IPS-15b (cell line): ENCODE data around the gene TTC9B.

Source experiments
- H3K27me3 ChIP-seq: one replicate; pipeline ENCODE4 v1.6.1; 2013; ENCODE audit warnings: low read length; ENCODE audit not compliant: control insufficient read depth, insufficient read depth
- H3K36me3 ChIP-seq: one replicate; pipeline ENCODE4 v1.6.1; 2013; ENCODE audit warnings: low read length; ENCODE audit not compliant: control insufficient read depth, insufficient read depth
- H3K4me1 ChIP-seq: one replicate; pipeline ENCODE4 v1.6.1; 2013; ENCODE audit warnings: mild to moderate bottlenecking, low read length; ENCODE audit not compliant: control insufficient read depth, insufficient read depth
- H3K4me3 ChIP-seq: one replicate; pipeline ENCODE4 v1.5.1; 2013; ENCODE audit warnings: low read depth, low read length
- H3K9ac ChIP-seq: one replicate; pipeline ENCODE4 v1.6.1; 2013; ENCODE audit warnings: low read depth, mild to moderate bottlenecking, low read length
- H3K9me3 ChIP-seq: one replicate; pipeline ENCODE4 v1.6.1; 2013; ENCODE audit warnings: mild to moderate bottlenecking, low read length; ENCODE audit not compliant: control insufficient read depth, insufficient read depth

Gene TTC9B

DNA sequence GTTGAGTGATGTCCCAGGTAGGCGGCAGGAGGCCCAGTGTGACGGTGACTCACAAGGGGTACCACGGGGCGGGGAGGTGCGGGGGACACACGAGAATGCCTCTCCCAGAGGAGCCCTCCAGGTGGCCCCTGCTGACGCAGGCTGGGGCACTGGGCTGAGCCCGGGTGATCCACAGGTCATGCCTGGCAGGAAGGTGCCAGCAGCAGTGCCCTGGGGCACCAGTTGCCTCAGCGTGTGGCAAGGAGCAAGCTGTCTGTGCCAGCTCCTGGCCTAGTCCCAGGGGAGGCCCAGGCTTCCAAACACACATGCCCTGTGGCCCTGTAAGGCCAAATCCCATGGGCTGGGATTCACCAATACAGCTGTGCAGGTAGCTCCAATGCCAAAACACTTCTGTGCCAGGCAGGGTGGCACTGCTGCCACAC, 38.9 kb upstream of the TTC9B start:
- H3K27me3 ChIP-seq, result no peaks in the 10 kb centered on the region
- no peak overlapping the region for H3K9ac ChIP-seq
- H3K9me3 ChIP-seq, result no peaks in the 10 kb centered on the region
- no peak overlapping the region for H3K4me3 ChIP-seq
- peaks cover 2% of the 10 kb centered on the region for H3K4me1 ChIP-seq
- H3K36me3 ChIP-seq, result peaks cover 27% of the 10 kb centered on the region

GRCh38 chr19:40256512-40256911, 38.3 kb upstream of the TTC9B start:
- peaks cover 33% of the 10 kb centered on the region for H3K36me3 ChIP-seq
- H3K27me3 ChIP-seq, result no peaks in the 10 kb centered on the region
- H3K4me1 ChIP-seq, result peaks cover 2% of the 10 kb centered on the region
- H3K9me3 ChIP-seq, result no peaks in the 10 kb centered on the region
- no peak overlapping the region for H3K4me3 ChIP-seq
- no peak overlapping the region for H3K9ac ChIP-seq

GRCh38 chr19:40255619-40256166, 37.5 kb upstream of the TTC9B start:
- Histone ChIP-seq H3K36me3 (peaks cover 34% of the 10 kb centered on the region), H3K9me3 (no peaks in the 10 kb centered on the region), H3K4me1 (peaks cover 2% of the 10 kb centered on the region), H3K27me3 (no peaks in the 10 kb centered on the region), H3K9ac (no peak overlapping the region), H3K4me3 (no peak overlapping the region)

GRCh38 chr19:40254714-40255418, 36.7 kb upstream of the TTC9B start:
- Histone ChIP-seq H3K4me1 (peaks cover 2% of the 10 kb centered on the region), H3K36me3 (peaks cover 35% of the 10 kb centered on the region), H3K27me3 (no peaks in the 10 kb centered on the region)

DNA sequence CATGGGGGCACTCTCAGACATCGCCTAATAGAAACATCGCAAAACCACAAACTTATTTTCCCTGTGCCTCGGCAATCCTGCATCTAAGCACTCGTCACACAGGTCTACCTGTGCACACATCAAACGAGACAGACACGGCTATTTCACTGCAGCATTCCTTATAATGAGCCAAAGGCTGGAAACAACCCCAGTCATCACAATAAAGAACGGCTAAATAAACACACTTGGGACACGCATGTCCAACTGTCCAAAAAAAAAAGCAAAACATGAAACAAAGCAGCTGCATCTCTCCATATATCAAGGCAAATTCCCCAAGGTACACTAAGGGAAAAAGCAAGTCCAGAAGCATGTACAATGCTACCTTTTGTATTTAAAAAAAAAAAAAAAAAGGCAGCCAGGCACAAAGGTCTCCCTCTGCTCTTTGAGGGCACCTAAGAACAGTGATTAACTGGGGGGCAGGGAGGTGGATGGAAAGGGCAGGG, 35.5 kb upstream of the TTC9B start:
- peaks cover 36% of the 10 kb centered on the region for H3K36me3 ChIP-seq

More at GRCh38 chr19:40254714-40255418, 36.7 kb upstream of the TTC9B start:
- no peak overlapping the region for H3K4me3 ChIP-seq
- H3K9ac ChIP-seq, result no peak overlapping the region
- H3K9me3 ChIP-seq, result no peaks in the 10 kb centered on the region

GRCh38 chr19:40252395-40252794, 34.2 kb upstream of the TTC9B start:
- Histone ChIP-seq H3K9ac (no peak overlapping the region), H3K27me3 (no peaks in the 10 kb centered on the region), H3K36me3 (peaks cover 42% of the 10 kb centered on the region), H3K9me3 (no peaks in the 10 kb centered on the region), H3K4me3 (no peak overlapping the region), H3K4me1 (peaks cover 2% of the 10 kb centered on the region)

More for the DNA sequence above, 35.5 kb upstream of the TTC9B start:
- peaks cover 2% of the 10 kb centered on the region for H3K4me1 ChIP-seq
- no peak overlapping the region for H3K4me3 ChIP-seq
- H3K9ac ChIP-seq, result no peak overlapping the region
- H3K9me3 ChIP-seq, result no peaks in the 10 kb centered on the region
- no peaks in the 10 kb centered on the region for H3K27me3 ChIP-seq

DNA sequence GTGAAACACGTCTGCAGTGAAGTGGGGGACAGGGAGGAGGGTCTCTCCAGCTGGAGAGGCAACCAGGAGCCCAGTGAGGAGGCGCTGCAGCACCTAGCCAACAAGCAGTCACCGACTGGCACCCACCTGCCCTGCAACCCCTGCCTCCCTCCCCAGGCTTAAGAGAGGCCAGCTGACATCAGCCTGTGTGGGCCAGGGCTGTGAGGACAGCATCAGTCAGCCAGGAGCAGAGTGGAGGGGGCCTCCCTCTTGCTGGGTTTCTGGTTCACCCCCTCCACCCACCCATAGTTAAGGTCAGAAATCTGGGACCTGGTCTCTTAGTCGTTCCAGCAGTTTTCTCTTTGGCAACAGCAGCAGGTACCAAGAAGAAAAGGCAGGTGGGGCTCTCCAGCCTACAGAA, 33.8 kb upstream of the TTC9B start:
- H3K9me3 ChIP-seq, result no peaks in the 10 kb centered on the region
- no peak overlapping the region for H3K4me3 ChIP-seq
- peaks cover 2% of the 10 kb centered on the region for H3K4me1 ChIP-seq
- H3K36me3 ChIP-seq, result peaks cover 39% of the 10 kb centered on the region
- no peak overlapping the region for H3K9ac ChIP-seq
- no peaks in the 10 kb centered on the region for H3K27me3 ChIP-seq

DNA sequence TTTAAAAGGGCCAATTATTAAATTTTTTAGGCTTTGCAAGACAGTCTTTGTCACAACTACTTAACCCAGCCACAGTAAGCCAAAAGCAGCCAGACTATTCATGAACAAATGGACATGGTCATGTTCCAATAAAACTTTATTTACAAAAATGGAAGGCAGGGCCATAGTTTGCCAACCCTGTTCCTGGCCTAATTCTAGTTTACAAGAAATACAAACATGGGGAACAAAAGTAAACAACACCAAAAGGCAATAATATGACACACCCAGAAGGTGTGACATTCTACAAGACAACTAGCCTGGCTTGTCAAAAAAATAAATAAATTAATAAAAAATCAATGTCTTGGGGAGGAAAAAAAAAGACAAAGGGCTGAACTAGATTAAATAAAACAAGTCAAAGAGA, 33.1 kb upstream of the TTC9B start:
- H3K4me1 ChIP-seq, result peaks cover 2% of the 10 kb centered on the region
- H3K27me3 ChIP-seq, result no peaks in the 10 kb centered on the region
- H3K36me3 ChIP-seq, result peaks cover 33% of the 10 kb centered on the region
- no peak overlapping the region for H3K4me3 ChIP-seq
- no peaks in the 10 kb centered on the region for H3K9me3 ChIP-seq
- no peak overlapping the region for H3K9ac ChIP-seq

- Histone ChIP-seq H3K9me3 (no peaks in the 10 kb centered on the region), H3K27me3 (no peaks in the 10 kb centered on the region), H3K4me3 (no peak overlapping the region), H3K36me3 (peaks cover 19% of the 10 kb centered on the region), H3K9ac (no peak overlapping the region), H3K4me1 (peaks cover 5% of the 10 kb centered on the region)
These were observed 31.6 kb upstream of the TTC9B start for GRCh38 chr19:40249781-40250180.

GRCh38 chr19:40249201-40249600, 31.0 kb upstream of the TTC9B start:
- Histone ChIP-seq H3K27me3 (no peaks in the 10 kb centered on the region), H3K4me3 (no peak overlapping the region), H3K9me3 (no peaks in the 10 kb centered on the region), H3K9ac (no peak overlapping the region), H3K4me1 (peaks cover 5% of the 10 kb centered on the region), H3K36me3 (peaks cover 18% of the 10 kb centered on the region)

- H3K36me3 ChIP-seq, result peaks cover 18% of the 10 kb centered on the region
- H3K4me1 ChIP-seq, result peaks cover 5% of the 10 kb centered on the region
- H3K9me3 ChIP-seq, result no peaks in the 10 kb centered on the region
- H3K4me3 ChIP-seq, result no peak overlapping the region
- no peak overlapping the region for H3K9ac ChIP-seq
- H3K27me3 ChIP-seq, result no peaks in the 10 kb centered on the region
These were observed 29.6 kb upstream of the TTC9B start for GRCh38 chr19:40247735-40248262.

DNA sequence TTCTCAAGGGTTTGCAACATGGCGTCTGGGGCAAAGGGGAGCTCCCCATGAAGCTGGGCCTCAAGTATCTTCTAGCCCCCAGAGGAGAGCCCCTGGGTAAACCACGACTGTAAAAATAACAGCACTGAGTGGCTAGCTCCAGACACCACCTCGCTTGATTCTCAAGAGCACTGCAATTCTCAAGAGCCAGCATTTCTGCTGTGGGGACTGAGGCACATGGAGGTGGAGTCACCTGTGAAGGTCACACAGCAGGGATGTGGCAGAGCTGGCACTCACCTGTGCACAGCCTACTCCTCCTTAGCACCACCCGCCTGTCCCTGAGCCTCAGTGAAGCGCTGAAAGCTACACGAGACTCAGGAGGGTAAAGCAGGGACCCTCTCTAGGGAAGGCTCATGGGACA, 29.0 kb upstream of the TTC9B start:
- peaks cover 20% of the 10 kb centered on the region for H3K36me3 ChIP-seq
- peaks cover 3% of the 10 kb centered on the region for H3K4me1 ChIP-seq
- no peaks in the 10 kb centered on the region for H3K9me3 ChIP-seq
- H3K27me3 ChIP-seq, result no peaks in the 10 kb centered on the region
- H3K4me3 ChIP-seq, result no peak overlapping the region
- H3K9ac ChIP-seq, result no peak overlapping the region
